Left lung (tissue), 10 donors: Measurements from ENCODE around the gene GDI1. TPM values are rescaled to one million over a fixed set of nuclear protein-coding genes. Genes with fewer than 3 reads are reported as not detected.

Experiments used
- ATAC-seq: fragments of 200-7000 bp; cut with Tn5 transposase; one replicate; pipeline ENCODE4 v1.9.1; 2020; ENCODE audit warnings: moderate library complexity
- DNase-seq, 4 donors: peaks; one replicate each; pipeline ENCODE4 v3.0.0-alpha.2; 2013 to 2020
- H3K27ac ChIP-seq, 2 donors: fragments of 200-600 bp; sonication (generic) in 1 of 2; one replicate each; pipeline versions ENCODE4 v1.5.0 to v1.8.0; 2020 to 2021
- H3K27me3 ChIP-seq, 2 donors: fragments of 200-600 bp; sonication (generic) in 1 of 2; one replicate each; pipeline versions ENCODE4 v1.5.0 to v1.8.0; 2020 to 2021
- H3K36me3 ChIP-seq, 2 donors: fragments of 200-600 bp; sonication (generic) in 1 of 2; one replicate each; pipeline versions ENCODE4 v1.5.0 to v1.8.0; 2020 to 2021
- H3K4me1 ChIP-seq, 2 donors: fragments of 200-600 bp; one replicate each; pipeline ENCODE4 v1.8.0; 2021
- H3K4me3 ChIP-seq, 2 donors: fragments of 200-600 bp; sonication (generic) in 1 of 2; one replicate each; pipeline versions ENCODE4 v1.5.0 to v1.8.0; 2020 to 2021; ENCODE audit warnings: mild to moderate bottlenecking in 1 of 2
- H3K9me3 ChIP-seq, 2 donors: fragments of 200-600 bp; sonication (generic) in 1 of 2; one replicate each; pipeline versions ENCODE4 v1.5.0 to v1.8.0; 2020 to 2021
- intact Hi-C, 2 donors: fragments of 100-400 bp; cut with DNase I; formaldehyde crosslinking; loops; one replicate each; pipeline versions ENCODE4 v1.11.2 to v1.14.2; 2022
- polyA plus RNA-seq, 6 donors: library from polyadenylated mRNA; unstranded; fragments of 120-200 nt; gene quantifications; one replicate each; pipeline ENCODE4 v1.2.1, GENCODE V29; 2013; ENCODE audit not compliant: insufficient read length in 6 of 6
- total RNA-seq, 2 donors: library from RNA; stranded (reverse); fragmentation: NEBNext Ultra II Directional; extraction: Animal tissue kit (Norgen Biotek cat#: 25700); gene quantifications; one replicate each; pipeline ENCODE4 v1.2.1, GENCODE V29; 2021
- TF ChIP-seq, protein P1 (sequence below), 2 donors: fragments of 200-600 bp; sonication (generic) in 1 of 2; IDR thresholded peaks; one replicate each; pipeline versions ENCODE4 v1.5.0 to v1.8.0; 2021; ENCODE audit warnings: antibody characterized with exemption in 2 of 2
- donor health status: DM: no; HTN: yes; CAD: no.
- donor health status: DM: no; HTN: no; CAD: no.

Gene GDI1
- total and polyA plus RNA-seq, 8 donors, result 107 to 163 (median 128) TPM

DNA sequence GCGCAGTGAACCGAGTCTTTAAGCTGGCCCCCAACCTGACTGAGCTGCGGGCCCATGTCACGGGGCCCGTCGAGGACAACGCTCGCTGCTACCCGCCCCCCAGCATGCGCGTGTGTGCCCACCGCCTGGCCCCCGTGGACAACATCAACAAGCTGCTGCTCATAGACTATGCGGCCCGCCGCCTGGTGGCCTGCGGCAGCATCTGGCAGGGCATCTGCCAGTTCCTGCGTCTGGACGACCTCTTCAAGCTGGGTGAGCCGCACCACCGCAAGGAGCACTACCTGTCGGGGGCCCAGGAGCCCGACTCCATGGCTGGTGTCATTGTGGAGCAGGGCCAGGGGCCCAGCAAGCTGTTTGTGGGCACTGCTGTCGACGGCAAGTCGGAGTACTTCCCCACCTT lies 23.4 kb downstream of the GDI1 start:
- no peaks in the 10 kb centered on the region for H3K4me1 ChIP-seq
- H3K9me3 ChIP-seq, result no peaks in the 10 kb centered on the region
- no peak overlapping the region for H3K27ac ChIP-seq
- intact Hi-C loops, result no loop called here
- TF ChIP-seq, protein P1, sequence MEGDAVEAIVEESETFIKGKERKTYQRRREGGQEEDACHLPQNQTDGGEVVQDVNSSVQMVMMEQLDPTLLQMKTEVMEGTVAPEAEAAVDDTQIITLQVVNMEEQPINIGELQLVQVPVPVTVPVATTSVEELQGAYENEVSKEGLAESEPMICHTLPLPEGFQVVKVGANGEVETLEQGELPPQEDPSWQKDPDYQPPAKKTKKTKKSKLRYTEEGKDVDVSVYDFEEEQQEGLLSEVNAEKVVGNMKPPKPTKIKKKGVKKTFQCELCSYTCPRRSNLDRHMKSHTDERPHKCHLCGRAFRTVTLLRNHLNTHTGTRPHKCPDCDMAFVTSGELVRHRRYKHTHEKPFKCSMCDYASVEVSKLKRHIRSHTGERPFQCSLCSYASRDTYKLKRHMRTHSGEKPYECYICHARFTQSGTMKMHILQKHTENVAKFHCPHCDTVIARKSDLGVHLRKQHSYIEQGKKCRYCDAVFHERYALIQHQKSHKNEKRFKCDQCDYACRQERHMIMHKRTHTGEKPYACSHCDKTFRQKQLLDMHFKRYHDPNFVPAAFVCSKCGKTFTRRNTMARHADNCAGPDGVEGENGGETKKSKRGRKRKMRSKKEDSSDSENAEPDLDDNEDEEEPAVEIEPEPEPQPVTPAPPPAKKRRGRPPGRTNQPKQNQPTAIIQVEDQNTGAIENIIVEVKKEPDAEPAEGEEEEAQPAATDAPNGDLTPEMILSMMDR (IDR thresholded peaks at IDR 0.05), result no peak
- peaks cover 0 to 25% of the 10 kb centered on the region in 2 donors for H3K36me3 ChIP-seq
- ATAC-seq, result no peak
- H3K27me3 ChIP-seq, result no peaks in the 10 kb centered on the region
- DNase-seq, result no peak
- H3K4me3 ChIP-seq, result no peak overlapping the region

DNA sequence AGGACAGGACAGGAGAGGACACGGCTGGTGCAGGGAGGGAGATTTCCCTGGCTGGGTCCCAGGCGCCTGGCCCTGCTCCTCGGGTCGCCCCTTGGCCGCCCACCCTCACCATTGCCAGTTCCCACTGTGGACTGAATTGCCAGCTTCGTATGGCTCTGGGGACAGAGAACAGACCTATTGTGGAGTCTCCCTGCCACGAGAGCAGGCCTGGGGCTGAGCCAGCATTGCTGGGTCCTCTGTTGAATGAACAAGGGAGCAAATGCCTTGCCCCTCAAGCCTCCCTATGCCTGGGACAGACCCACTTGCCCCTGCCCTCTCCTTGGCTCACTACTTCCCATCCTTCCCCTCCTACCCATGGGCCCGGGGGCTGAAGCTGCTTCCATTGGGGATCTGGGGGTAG lies 25.4 kb downstream of the GDI1 start:
- H3K4me3 ChIP-seq, result no peak overlapping the region
- no peaks in the 10 kb centered on the region for H3K27me3 ChIP-seq
- no peaks in the 10 kb centered on the region for H3K4me1 ChIP-seq
- peaks cover 0 to 44% of the 10 kb centered on the region in 2 donors for H3K36me3 ChIP-seq
- intact Hi-C loops, result no loop called here
- H3K27ac ChIP-seq, result no peak overlapping the region
- TF ChIP-seq, protein P1 (IDR thresholded peaks at IDR 0.05), result no peak
- DNase-seq (no peak), ATAC-seq (no peak)
- no peaks in the 10 kb centered on the region for H3K9me3 ChIP-seq

DNA sequence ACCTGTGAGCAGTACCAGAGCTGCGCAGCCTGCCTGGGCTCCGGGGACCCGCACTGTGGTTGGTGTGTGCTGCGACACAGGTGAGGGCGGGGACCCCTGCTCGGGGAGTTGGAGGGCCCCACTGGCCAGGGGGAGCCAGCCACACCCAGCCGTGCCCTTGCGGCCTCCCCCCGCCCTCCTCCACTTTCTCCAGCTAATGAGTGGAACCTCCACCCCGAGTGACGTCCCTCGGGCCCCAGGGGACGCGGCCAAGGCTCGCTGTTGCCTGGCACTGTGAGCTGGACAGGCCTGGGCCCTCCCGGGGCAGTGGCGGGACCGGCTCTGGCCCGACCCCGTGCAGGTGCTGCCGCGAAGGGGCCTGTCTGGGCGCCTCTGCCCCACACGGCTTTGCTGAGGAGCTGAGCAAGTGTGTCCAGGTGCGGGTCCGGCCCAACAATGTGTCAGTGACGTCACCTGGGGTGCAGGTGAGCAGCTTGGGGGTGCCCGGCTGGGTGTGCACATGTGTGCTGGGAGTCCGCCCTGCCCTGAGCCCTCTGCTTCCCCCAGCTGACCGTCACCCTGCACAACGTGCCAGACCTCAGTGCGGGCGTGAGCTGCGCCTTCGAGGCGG lies 26.8 kb downstream of the GDI1 start:
- Histone ChIP-seq H3K4me1 (no peaks in the 10 kb centered on the region), H3K9me3 (no peaks in the 10 kb centered on the region), H3K27ac (no peak overlapping the region), H3K4me3 (no peak overlapping the region), H3K36me3 (peaks cover 0 to 57% of the 10 kb centered on the region in 2 donors), H3K27me3 (no peaks in the 10 kb centered on the region)
- intact Hi-C loops, result no loop called here
- TF ChIP-seq, protein P1 (IDR thresholded peaks at IDR 0.05), result no peak
- DNase-seq (no peak), ATAC-seq (no peak)

DNA sequence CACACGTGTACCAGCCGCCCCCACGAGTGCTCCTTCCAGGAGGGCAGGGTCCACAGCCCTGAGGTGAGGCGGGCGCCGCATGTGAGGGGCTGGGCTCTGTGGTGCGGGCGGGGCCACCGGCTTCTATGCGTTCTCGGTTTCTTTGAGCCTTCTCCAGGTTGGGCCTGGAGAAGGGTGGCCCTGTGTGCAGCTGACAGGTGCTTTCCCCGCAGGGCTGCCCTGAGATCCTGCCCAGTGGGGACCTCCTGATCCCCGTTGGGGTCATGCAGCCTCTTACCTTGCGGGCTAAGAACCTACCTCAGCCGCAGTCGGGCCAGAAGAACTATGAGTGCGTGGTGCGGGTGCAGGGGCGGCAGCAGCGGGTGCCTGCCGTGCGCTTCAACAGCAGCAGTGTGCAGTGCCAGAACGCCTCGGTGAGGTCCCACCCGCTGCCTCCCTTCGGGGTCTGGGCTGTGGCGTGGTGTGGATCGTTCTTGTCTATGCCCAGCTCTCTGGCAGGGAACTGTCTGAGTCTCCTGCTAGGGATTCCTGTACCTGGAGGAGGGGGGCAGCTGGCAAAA lies 27.9 kb downstream of the GDI1 start:
- Histone ChIP-seq H3K27ac (no peak overlapping the region), H3K9me3 (no peaks in the 10 kb centered on the region), H3K27me3 (no peaks in the 10 kb centered on the region), H3K36me3 (peaks cover 0 to 69% of the 10 kb centered on the region in 2 donors), H3K4me1 (no peaks in the 10 kb centered on the region), H3K4me3 (no peak overlapping the region)
- TF ChIP-seq, protein P1 (IDR thresholded peaks at IDR 0.05), result no peak
- DNase-seq, result no peak
- no peak for ATAC-seq
- intact Hi-C loops, result no loop called here

DNA sequence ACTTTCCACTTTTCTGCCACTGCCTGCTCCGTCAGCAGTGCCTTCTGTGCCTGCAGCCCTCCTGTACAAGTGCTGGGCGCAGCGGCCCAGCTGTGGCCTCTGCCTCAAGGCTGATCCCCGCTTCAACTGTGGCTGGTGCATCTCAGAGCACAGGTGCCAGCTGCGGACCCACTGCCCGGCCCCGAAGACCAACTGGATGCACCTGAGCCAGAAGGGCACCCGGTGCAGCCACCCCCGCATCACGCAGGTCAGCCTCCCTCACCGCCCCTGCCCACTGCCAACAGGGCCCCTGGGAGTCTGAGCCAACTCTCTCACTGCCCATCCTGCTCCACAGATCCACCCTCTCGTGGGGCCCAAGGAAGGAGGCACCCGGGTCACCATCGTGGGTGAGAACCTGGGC lies 28.6 kb downstream of the GDI1 start:
- TF ChIP-seq, protein P1 (IDR thresholded peaks at IDR 0.05), result no peak
- Histone ChIP-seq H3K27ac (no peak overlapping the region), H3K27me3 (no peaks in the 10 kb centered on the region), H3K4me1 (no peaks in the 10 kb centered on the region), H3K36me3 (peaks cover 0 to 76% of the 10 kb centered on the region in 2 donors), H3K9me3 (no peaks in the 10 kb centered on the region), H3K4me3 (no peak overlapping the region)
- no peak for DNase-seq
- no peak for ATAC-seq
- intact Hi-C loops, result no loop called here
